Uterus (tissue), 4 donors: ENCODE measurements around the gene MBP. TPM values are rescaled to one million over a fixed set of nuclear protein-coding genes. Genes with fewer than 3 reads are reported as not detected.
"Not testable (repeated sequence)": the region's sequence is repeated elsewhere in the genome, so short reads cannot be mapped to it uniquely, and the experiment has no call there.

Experiments
- DNase-seq, 2 donors: peaks; one replicate each; pipeline ENCODE4 v3.0.0-alpha.2; 2019 to 2020
- H3K27ac ChIP-seq, 2 donors: fragments of 200-600 bp; sonication (generic); 1 replicate in 1 of 2; 2 replicates in 1 of 2; pipeline ENCODE4 v1.5.1; 2016 to 2018
- H3K27me3 ChIP-seq, 2 donors: fragments of 200-600 bp; sonication (generic); one replicate each; pipeline ENCODE4 v1.5.1; 2018 to 2019; ENCODE audit warnings: control low read depth in 1 of 2
- H3K36me3 ChIP-seq, 2 donors: fragments of 200-600 bp; sonication (generic); one replicate each; pipeline ENCODE4 v1.5.1; 2019; ENCODE audit warnings: control low read depth in 1 of 2
- H3K4me1 ChIP-seq, 2 donors: fragments of 200-600 bp; sonication (generic); one replicate each; pipeline ENCODE4 v1.5.1; 2018 to 2019; ENCODE audit warnings: control low read depth in 1 of 2
- H3K4me3 ChIP-seq, 2 donors: fragments of 200-600 bp; sonication (generic); 1 replicate in 1 of 2; 2 replicates in 1 of 2; pipeline ENCODE4 v1.5.1; 2018 to 2019; ENCODE audit warnings: mild to moderate bottlenecking in 1 of 2
- H3K9me3 ChIP-seq, 2 donors: fragments of 200-600 bp; sonication (generic); one replicate each; pipeline ENCODE4 v1.5.1; 2019; ENCODE audit warnings: control low read depth in 1 of 2
- POLR2A ChIP-seq, 2 donors: fragments of 450-650 bp; IDR thresholded peaks; one replicate each; pipeline ENCODE4 v1.6.1; 2016; ENCODE audit warnings: antibody characterized with exemption in 2 of 2, mild to moderate bottlenecking in 1 of 2, moderate library complexity in 1 of 2
- intact Hi-C: fragments of 100-400 bp; cut with DNase I; formaldehyde crosslinking; loops from one replicate; pipeline ENCODE4 v1.15.1; 2023; ENCODE audit warnings: low total_unique reads
- total RNA-seq, 4 donors: library from RNA; depleted of rRNA in 3 of 4; stranded (reverse); fragments of >200 nt in 3 of 4; gene quantifications; one replicate each; pipeline versions ENCODE4 v1.1.0 to v1.2.4, GENCODE V29; 2014 to 2023
- TF ChIP-seq, protein P1 (sequence below), 4 experiments: fragments of 200-600 bp in 2 of 4; fragments of 450-650 bp in 2 of 4; sonication (generic) in 2 of 4; IDR thresholded peaks; one replicate each; pipeline ENCODE4 v1.5.1; 2016 to 2019; ENCODE audit warnings: antibody characterized with exemption in 4 of 4, mild to moderate bottlenecking in 2 of 4, moderate library complexity in 1 of 4
- donor health status: DM: yes; HTN: yes; CAD: no.

MBP gene
- total RNA-seq, 4 donors from 2014 or later: 12.1 to 52.2 (median 19.8) TPM

- Histone ChIP-seq H3K27me3 (no peaks in the 10 kb centered on the region), H3K4me3 (no peak overlapping the region), H3K36me3 (no peaks in the 10 kb centered on the region), H3K9me3 (no peaks in the 10 kb centered on the region), H3K4me1 (no peaks in the 10 kb centered on the region), H3K27ac (no peak overlapping the region)
- intact Hi-C loops: no loop called here
- TF ChIP-seq, protein P1, sequence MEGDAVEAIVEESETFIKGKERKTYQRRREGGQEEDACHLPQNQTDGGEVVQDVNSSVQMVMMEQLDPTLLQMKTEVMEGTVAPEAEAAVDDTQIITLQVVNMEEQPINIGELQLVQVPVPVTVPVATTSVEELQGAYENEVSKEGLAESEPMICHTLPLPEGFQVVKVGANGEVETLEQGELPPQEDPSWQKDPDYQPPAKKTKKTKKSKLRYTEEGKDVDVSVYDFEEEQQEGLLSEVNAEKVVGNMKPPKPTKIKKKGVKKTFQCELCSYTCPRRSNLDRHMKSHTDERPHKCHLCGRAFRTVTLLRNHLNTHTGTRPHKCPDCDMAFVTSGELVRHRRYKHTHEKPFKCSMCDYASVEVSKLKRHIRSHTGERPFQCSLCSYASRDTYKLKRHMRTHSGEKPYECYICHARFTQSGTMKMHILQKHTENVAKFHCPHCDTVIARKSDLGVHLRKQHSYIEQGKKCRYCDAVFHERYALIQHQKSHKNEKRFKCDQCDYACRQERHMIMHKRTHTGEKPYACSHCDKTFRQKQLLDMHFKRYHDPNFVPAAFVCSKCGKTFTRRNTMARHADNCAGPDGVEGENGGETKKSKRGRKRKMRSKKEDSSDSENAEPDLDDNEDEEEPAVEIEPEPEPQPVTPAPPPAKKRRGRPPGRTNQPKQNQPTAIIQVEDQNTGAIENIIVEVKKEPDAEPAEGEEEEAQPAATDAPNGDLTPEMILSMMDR (IDR thresholded peaks at IDR 0.05): no peak
- TF ChIP-seq POLR2A (IDR thresholded peaks at IDR 0.05): no peak
- DNase-seq: no peak
Measured at GRCh38 chr18:76994086-76994654, 138.4 kb downstream of the MBP start.

- Histone ChIP-seq H3K9me3 (no peaks in the 10 kb centered on the region), H3K4me3 (no peak overlapping the region), H3K36me3 (no peaks in the 10 kb centered on the region), H3K27ac (no peak overlapping the region), H3K27me3 (no peaks in the 10 kb centered on the region), H3K4me1 (no peaks in the 10 kb centered on the region)
- no peak for TF ChIP-seq POLR2A (IDR thresholded peaks at IDR 0.05)
- TF ChIP-seq, protein P1 (IDR thresholded peaks at IDR 0.05): no peak
- intact Hi-C loops: no loop called here
- DNase-seq: no peak
Measured at GRCh38 chr18:76993573-76993972, 139.0 kb downstream of the MBP start.

- DNase-seq: no peak
- TF ChIP-seq POLR2A (IDR thresholded peaks at IDR 0.05): no peak
- TF ChIP-seq, protein P1 (IDR thresholded peaks at IDR 0.05): no peak
- Histone ChIP-seq H3K4me1 (no peaks in the 10 kb centered on the region), H3K9me3 (no peaks in the 10 kb centered on the region), H3K27me3 (no peaks in the 10 kb centered on the region), H3K36me3 (no peaks in the 10 kb centered on the region), H3K4me3 (no peak overlapping the region), H3K27ac (no peak overlapping the region)
- intact Hi-C loops: no loop called here
Measured at GRCh38 chr18:76993085-76993382, 139.5 kb downstream of the MBP start.

GRCh38 chr18:76992226-76993084, 140.1 kb downstream of the MBP start:
- H3K27me3 ChIP-seq: no peaks in the 10 kb centered on the region
- H3K9me3 ChIP-seq: no peaks in the 10 kb centered on the region
- no peaks in the 10 kb centered on the region for H3K4me1 ChIP-seq
- no peak for DNase-seq
- H3K27ac ChIP-seq: no peak overlapping the region
- TF ChIP-seq POLR2A (IDR thresholded peaks at IDR 0.05): no peak
- TF ChIP-seq, protein P1 (IDR thresholded peaks at IDR 0.05): no peak
- H3K4me3 ChIP-seq: no peak overlapping the region
- no peaks in the 10 kb centered on the region for H3K36me3 ChIP-seq
- intact Hi-C loops: no loop called here

DNA sequence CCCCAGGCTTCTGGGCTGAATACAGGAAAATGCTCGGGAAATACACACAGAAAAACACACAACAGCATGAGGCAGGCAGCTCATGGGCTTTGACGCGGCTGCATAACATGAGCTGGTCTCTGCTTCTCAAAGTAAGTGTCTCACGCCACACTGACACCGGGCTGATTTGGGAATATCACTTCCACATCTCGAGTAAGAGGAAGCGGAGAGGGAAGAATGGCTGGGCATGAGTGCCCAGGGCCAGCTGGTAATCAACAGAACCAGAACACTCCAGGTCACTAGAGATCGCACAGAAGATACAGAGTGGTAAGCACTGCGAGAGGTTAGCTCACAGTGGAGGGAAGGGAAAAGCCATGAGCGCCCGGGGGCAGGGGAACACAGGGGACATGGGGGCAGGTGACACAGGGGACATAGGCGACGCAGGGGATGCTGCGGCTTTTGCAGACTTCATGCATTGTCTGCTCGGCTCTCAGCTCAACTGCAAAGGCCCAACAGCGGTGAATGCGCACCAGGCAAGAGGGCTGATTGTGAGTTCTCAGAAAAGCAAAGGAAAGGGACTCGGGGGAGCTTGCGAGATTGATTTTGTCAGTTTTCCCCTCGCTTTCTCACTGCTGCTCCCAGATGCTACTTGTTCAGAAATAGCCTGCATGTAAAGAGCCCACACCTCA, 141.4 kb downstream of the MBP start:
- intact Hi-C loops: no loop called here
- no peaks in the 10 kb centered on the region for H3K4me1 ChIP-seq
- H3K27me3 ChIP-seq: no peaks in the 10 kb centered on the region
- H3K36me3 ChIP-seq: no peaks in the 10 kb centered on the region
- H3K4me3 ChIP-seq: no peak overlapping the region
- no peaks in the 10 kb centered on the region for H3K9me3 ChIP-seq
- no peak for DNase-seq
- no peak overlapping the region for H3K27ac ChIP-seq
- TF ChIP-seq, protein P1 (IDR thresholded peaks at IDR 0.05): no peak
- no peak for TF ChIP-seq POLR2A (IDR thresholded peaks at IDR 0.05)

DNA sequence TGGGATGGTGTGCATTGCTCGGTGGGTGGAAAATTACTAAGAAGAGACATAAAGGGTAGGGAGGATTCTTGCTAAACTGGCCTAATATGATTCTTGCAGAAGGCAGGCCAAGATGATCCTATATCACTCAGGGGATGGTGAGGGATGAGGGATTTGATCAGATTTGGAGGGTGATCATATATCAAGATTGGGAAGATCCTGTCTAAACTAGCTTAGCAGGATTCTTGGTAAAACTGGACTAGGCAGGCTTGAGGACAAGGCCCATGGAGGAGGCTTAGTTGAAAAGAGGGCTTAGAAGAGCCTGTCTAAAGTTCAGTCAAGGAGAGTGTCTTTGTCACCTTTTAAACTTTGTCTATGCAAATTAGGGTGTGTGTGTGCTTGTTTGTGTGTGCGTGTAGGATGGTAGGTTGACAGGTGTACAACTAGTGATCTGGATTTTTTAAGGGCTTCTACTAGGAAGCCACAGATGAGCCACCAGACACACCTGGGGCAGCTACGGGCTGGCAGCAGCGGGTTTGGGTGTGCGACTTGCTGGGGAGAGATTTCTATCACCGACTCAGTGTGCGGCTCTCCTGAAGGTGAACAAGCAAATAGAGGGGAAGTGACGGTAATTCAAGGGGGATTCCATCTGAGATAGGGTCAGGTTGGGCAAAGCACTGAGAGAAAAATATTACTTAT, 142.1 kb downstream of the MBP start:
- H3K36me3 ChIP-seq, H3K9me3 ChIP-seq, DNase-seq, H3K4me3 ChIP-seq, H3K27ac ChIP-seq, H3K4me1 ChIP-seq, intact Hi-C loops, H3K27me3 ChIP-seq: not testable (repeated sequence)
